K562 (cell line): ENCODE data around the gene HAS3. TPM values are rescaled to one million over a fixed set of nuclear protein-coding genes. Genes with fewer than 3 reads are reported as not detected.

Experiments used
- ATAC-seq: fragments of 200-7000 bp; cut with Tn5 transposase; 3 replicates; pipeline ENCODE4 v1.9.1; 2020; ENCODE audit warnings: moderate library complexity
- BruUV-seq: library from RNA; stranded (reverse); fragments of 400-500 nt; replicated peaks from 2 replicates; lab custom pipeline; 2021; lab: Mats Ljungman, UMichigan
- CTCF ChIA-PET: fragments of 300-600 bp; formaldehyde crosslinking; extraction: SDS; loops from one replicate; lab custom pipeline; 2021; ENCODE audit warnings: low intra/inter-chr PET ratio; lab: Yijun Ruan, JAX
- POLR2A ChIA-PET: fragments of 300-600, 350-650 bp; sonication (Branson Sonifier 250); formaldehyde crosslinking; extraction: SDS; loops from one replicate; lab custom pipeline; 2021; ENCODE audit warnings: antibody characterized with exemption, inconsistent platforms; lab: Yijun Ruan, JAX
- DNase-seq, 4 experiments: peaks; one replicate each; pipeline versions ENCODE4 v3.0.0 to v3.0.0-alpha.2; 2011 to 2018; ENCODE audit warnings: low spot score in 3 of 4, mixed read lengths in 3 of 4; ENCODE audit errors: extremely low read depth in 1 of 4
- FAIRE-seq: peaks from 2 replicates; lab custom pipeline; 2011; peaks lifted over from hg19 to GRCh38; lab: Jason Lieb, UNC
- H2AFZ ChIP-seq: 2 replicates; pipeline ENCODE4 v1.6.0; 2011; ENCODE audit warnings: low read depth, low read length, control low read depth, inconsistent platforms
- H3K27ac ChIP-seq: fragments of 200-600 bp; 3 replicates; pipeline ENCODE4 v1.8.0; 2011; ENCODE audit warnings: low read depth, mild to moderate bottlenecking, control low read depth, inconsistent platforms, low read length, moderate library complexity, mixed read lengths; ENCODE audit errors: extremely low read depth
- H3K27me3 ChIP-seq, 2 experiments: fragments of 300-600 bp in 1 of 2; 2 replicates in 1 of 2; 3 replicates in 1 of 2; pipeline versions ENCODE4 v1.6.0 to v1.8.0; 2011; ENCODE audit warnings: inconsistent platforms in 2 of 2, low read length in 2 of 2, mild to moderate bottlenecking in 1 of 2, mixed read lengths in 1 of 2, moderate library complexity in 1 of 2; ENCODE audit not compliant: control insufficient read depth in 2 of 2, insufficient read depth in 2 of 2
- H3K36me3 ChIP-seq: fragments of 300-600 bp; 3 replicates; pipeline ENCODE4 v1.8.0; 2011; ENCODE audit warnings: mild to moderate bottlenecking, low read length, inconsistent platforms; ENCODE audit not compliant: control insufficient read depth, insufficient read depth
- H3K4me1 ChIP-seq, 2 experiments: fragments of 200-600 bp in 1 of 2; replicated peaks in 1 of 2; 2 replicates in 1 of 2; 3 replicates in 1 of 2; pipeline versions ENCODE4 v1.5.1 to v1.8.0; 2011; ENCODE audit warnings: inconsistent platforms in 2 of 2, low read length in 2 of 2, mild to moderate bottlenecking in 1 of 2, mixed read lengths in 1 of 2, moderate library complexity in 1 of 2; ENCODE audit not compliant: control insufficient read depth in 2 of 2, insufficient read depth in 2 of 2
- H3K4me2 ChIP-seq: 2 replicates; pipeline ENCODE4 v1.6.1; 2011; ENCODE audit warnings: low read length, control low read depth, inconsistent platforms, mixed read lengths; ENCODE audit not compliant: insufficient read depth
- H3K4me3 ChIP-seq: fragments of 200-600 bp; sonication (generic), shearing (Covaris generic); 2 replicates; pipeline ENCODE4 v1.5.1; 2016; ENCODE audit warnings: control low read depth, inconsistent platforms
- H3K79me2 ChIP-seq: fragments of 200-600 bp; 3 replicates; pipeline ENCODE4 v1.8.0; 2011; ENCODE audit warnings: low read length, inconsistent platforms; ENCODE audit not compliant: control insufficient read depth, insufficient read depth
- H3K9ac ChIP-seq, 2 experiments: 2 replicates each; pipeline versions ENCODE4 v1.6.0 to v1.6.1; 2011; ENCODE audit warnings: low read depth in 2 of 2, low read length in 2 of 2, control low read depth in 1 of 2, inconsistent platforms in 1 of 2, mild to moderate bottlenecking in 1 of 2, mixed read lengths in 1 of 2; ENCODE audit not compliant: insufficient read depth in 1 of 2
- H3K9me1 ChIP-seq: one replicate; pipeline ENCODE4 v1.6.0; 2011; ENCODE audit warnings: inconsistent platforms, mild to moderate bottlenecking, low read length, moderate library complexity; ENCODE audit not compliant: control insufficient read depth, insufficient read depth
- H3K9me3 ChIP-seq: replicated peaks from 2 replicates; pipeline ENCODE4 v1.5.1; 2011; ENCODE audit warnings: low read depth, low read length, inconsistent platforms; ENCODE audit not compliant: control insufficient read depth, insufficient read depth
- H4K20me1 ChIP-seq: replicated peaks from 2 replicates; pipeline ENCODE4 v1.6.1; 2011; ENCODE audit warnings: low read length, inconsistent platforms, mixed read lengths; ENCODE audit not compliant: control insufficient read depth, insufficient read depth
- ADNP ChIP-seq: fragments of 200-800 bp; sonication (Bioruptor generic); IDR thresholded peaks from 2 replicates; pipeline ENCODE4 v1.6.1; 2016; ENCODE audit warnings: missing genetic modification characterization, missing compliant biosample characterization
- ETV5 ChIP-seq: sonication (generic); formaldehyde crosslinking; IDR thresholded peaks from 2 replicates; pipeline ENCODE4 v1.4.0; 2020; ENCODE audit warnings: low read depth, mild to moderate bottlenecking, missing genetic modification reagents
- GATAD2A ChIP-seq: fragments of 450-650 bp; IDR thresholded peaks from 2 replicates; pipeline ENCODE4 v1.6.1; 2017
- KAT2B ChIP-seq: IDR thresholded peaks from one replicate; pipeline ENCODE4 v1.6.1; 2012; ENCODE audit warnings: low read depth, mild to moderate bottlenecking, control low read depth, inconsistent platforms, low read length, moderate library complexity
- MYC ChIP-seq, 2 experiments: fragments of 250-450 bp in 1 of 2; sonication (Bioruptor Pico) in 1 of 2; IDR thresholded peaks; 2 replicates each; pipeline versions ENCODE4 v1.5.1 to v1.6.1; 2012 to 2021; ENCODE audit warnings: low read depth in 2 of 2, borderline replicate concordance in 1 of 2, improper control_type of control experiment in 1 of 2, low read length in 1 of 2, mild to moderate bottlenecking in 1 of 2, moderate library complexity in 1 of 2
- NR3C1 ChIP-seq: sonication (generic); formaldehyde crosslinking; IDR thresholded peaks from 2 replicates; pipeline ENCODE4 v1.8.1; 2022; ENCODE audit warnings: missing genetic modification reagents
- TAF1 ChIP-seq: IDR thresholded peaks from 2 replicates; pipeline ENCODE4 v1.6.1; 2011; ENCODE audit warnings: mild to moderate bottlenecking, low read length, moderate library complexity; ENCODE audit not compliant: insufficient read depth, control insufficient read depth, severe bottlenecking; ENCODE audit errors: extremely low read depth
- ZC3H4 ChIP-seq: sonication (generic); formaldehyde crosslinking; IDR thresholded peaks from 2 replicates; pipeline ENCODE4 v1.9.0; 2021; ENCODE audit warnings: missing genetic modification reagents, borderline replicate concordance
- ZNF408 ChIP-seq: fragments of 250-450 bp; sonication (Bioruptor Pico); IDR thresholded peaks from 2 replicates; pipeline ENCODE4 v1.4.0; 2020; ENCODE audit warnings: low read depth, mild to moderate bottlenecking, moderate library complexity
- ZNF444 ChIP-seq: fragments of 250-450 bp; sonication (Bioruptor Pico); IDR thresholded peaks from 2 replicates; pipeline ENCODE4 v1.4.0; 2020; ENCODE audit warnings: mild to moderate bottlenecking, moderate library complexity
- ZNF507 ChIP-seq: conservative IDR thresholded peaks from 2 replicates; pipeline ENCODE4 v1.6.1; 2017; ENCODE audit warnings: missing genetic modification characterization, missing compliant biosample characterization
- WGBS: fragments of 100-300 bp; shearing (Covaris generic); methylation state at CpG from one replicate; pipeline ENCODE4 v1.1.6; 2016; ENCODE audit warnings: low coverage, mixed read lengths; ENCODE audit not compliant: insufficient coverage; ENCODE audit errors: missing lambda C conversion rate; 5-methylcytosine and 5-hydroxymethylcytosine counted together
- in situ Hi-C: fragments of 300-500 bp; cut with MboI; formaldehyde crosslinking; loops from 4 replicates; pipeline ENCODE4 v1.15.0; 2018; ENCODE audit warnings: inconsistent platforms, mixed read lengths
- intact Hi-C: fragments of 100-400 bp; cut with micrococcal nuclease; formaldehyde crosslinking; loops from 2 replicates; pipeline ENCODE4 v1.14.2; 2022
- polyA plus RNA-seq, 8 experiments: library from polyadenylated mRNA; depleted of rRNA in 4 of 8; stranded (reverse) in 5 of 8; unstranded in 3 of 8; fragments of >200 nt; fragmentation: Nextera tagmentation in 2 of 8; fragmentation: Illumina TruSeq in 1 of 8; extraction: Ambion mirVana in 2 of 8; extraction: Trizol in 1 of 8; gene quantifications; 2 replicates each; pipeline versions ENCODE4 v1.2.1 to v1.2.3, GENCODE V29; 2011 to 2014; ENCODE audit warnings: inconsistent platforms in 1 of 8, missing spikeins in 1 of 8
- total RNA-seq, 7 experiments: library from RNA; depleted of rRNA in 6 of 7; stranded (reverse); fragments of >200 nt in 6 of 7; fragmentation: Illumina TruSeq in 2 of 7; extraction: Trizol in 2 of 7; gene quantifications; 2 replicates each; pipeline versions ENCODE4 v1.2.1 to v1.2.3, GENCODE V29; 2011 to 2021; ENCODE audit warnings: low replicate concordance in 1 of 7
- TF ChIP-seq, protein P1 (sequence below): IDR thresholded peaks from 3 replicates; pipeline ENCODE4 v1.6.1; 2011; ENCODE audit warnings: borderline replicate concordance, mild to moderate bottlenecking; ENCODE audit not compliant: insufficient read length, insufficient read depth
- TF ChIP-seq, protein P2 (sequence below): sonication (generic); formaldehyde crosslinking; IDR thresholded peaks from 2 replicates; pipeline ENCODE4 v1.8.1; 2023; ENCODE audit warnings: mild to moderate bottlenecking, missing genetic modification reagents, moderate library complexity
- TF ChIP-seq, protein P3 (sequence below): sonication (generic); formaldehyde crosslinking; IDR thresholded peaks from 2 replicates; pipeline ENCODE4 v1.8.0; 2022; ENCODE audit warnings: mild to moderate bottlenecking, missing genetic modification reagents

HAS3 gene
- total and polyA plus RNA-seq, 9 of the 15 experiments (the other 6 are each of a cell fraction or from before 2014, with no cell fraction given): 0.04 to 0.33 (median 0.13) TPM; not detected in 1

DNA sequence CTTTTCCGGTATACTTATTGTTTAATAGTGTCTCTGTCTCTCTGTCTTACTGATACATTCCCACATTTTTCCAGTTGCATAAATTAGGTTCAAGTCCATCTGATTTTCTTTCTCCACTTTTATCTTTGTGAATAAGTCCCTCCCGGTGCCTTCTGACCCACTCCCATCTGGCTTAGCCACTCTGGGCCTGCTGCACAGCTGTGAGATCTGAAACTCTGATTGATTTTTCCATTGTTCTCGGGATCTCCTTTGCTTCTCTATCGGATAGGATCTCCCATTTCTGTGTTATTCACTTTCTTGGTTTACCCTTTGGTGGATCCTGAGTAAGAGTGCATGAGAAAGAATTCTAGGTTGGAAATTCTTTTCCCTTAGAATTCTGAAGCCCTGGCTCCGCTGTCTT lies 35.6 kb downstream of the HAS3 start:
- peaks cover 93% of the 10 kb centered on the region for H3K36me3 ChIP-seq
- H3K79me2 ChIP-seq: peaks cover 54% of the 10 kb centered on the region
- CTCF ChIA-PET: no interaction called here

GRCh38 chr16:69141936-69142335 lies 36.5 kb downstream of the HAS3 start:
- in situ Hi-C loops (no loop called here), intact Hi-C loops (no loop called here)
- ATAC-seq: no peak
- Histone ChIP-seq H3K36me3 (peaks cover 90% of the 10 kb centered on the region), H3K4me2 (no peak overlapping the region), H3K9me1 (peaks cover 4% of the 10 kb centered on the region), H3K9ac (no peak overlapping the region), H3K27ac (no peak overlapping the region), H3K27me3 (no peaks in the 10 kb centered on the region), H3K79me2 (peaks cover 48% of the 10 kb centered on the region), H3K4me3 (no peak overlapping the region), H3K9me3 (no peaks in the 10 kb centered on the region), H3K4me1 (no peaks in the 10 kb centered on the region), H4K20me1 (no peaks in the 10 kb centered on the region), H2AFZ (no peak overlapping the region)
- DNase-seq: no peak
- CTCF ChIA-PET: no interaction called here
- 85% methylated on average over 2 of the region's 4 CpGs for WGBS
- POLR2A ChIA-PET: interaction anchor here (0.5 to 1.0 kb wide), 3 partner anchors 16 to 238 kb away, joined by 3 to 4 read pairs (median 4); no protein-coding TSS in a partner anchor
- BruUV-seq: no TSS peak
- FAIRE-seq: no peak
- TF ChIP-seq GATAD2A: no peak
- TF ChIP-seq KAT2B: no peak
- TF ChIP-seq, protein P1, sequence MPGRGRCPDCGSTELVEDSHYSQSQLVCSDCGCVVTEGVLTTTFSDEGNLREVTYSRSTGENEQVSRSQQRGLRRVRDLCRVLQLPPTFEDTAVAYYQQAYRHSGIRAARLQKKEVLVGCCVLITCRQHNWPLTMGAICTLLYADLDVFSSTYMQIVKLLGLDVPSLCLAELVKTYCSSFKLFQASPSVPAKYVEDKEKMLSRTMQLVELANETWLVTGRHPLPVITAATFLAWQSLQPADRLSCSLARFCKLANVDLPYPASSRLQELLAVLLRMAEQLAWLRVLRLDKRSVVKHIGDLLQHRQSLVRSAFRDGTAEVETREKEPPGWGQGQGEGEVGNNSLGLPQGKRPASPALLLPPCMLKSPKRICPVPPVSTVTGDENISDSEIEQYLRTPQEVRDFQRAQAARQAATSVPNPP: no peak
- TF ChIP-seq MYC (IDR thresholded peaks at IDR 0.05; ENCODE audit: low read depth, low read length): no peak
- TF ChIP-seq MYC (CRISPR knock-in tag; IDR thresholded peaks at IDR 0.05; ENCODE audit: borderline replicate concordance, low read depth): no peak
- TF ChIP-seq ADNP (tag): no peak
- TF ChIP-seq, protein P2, sequence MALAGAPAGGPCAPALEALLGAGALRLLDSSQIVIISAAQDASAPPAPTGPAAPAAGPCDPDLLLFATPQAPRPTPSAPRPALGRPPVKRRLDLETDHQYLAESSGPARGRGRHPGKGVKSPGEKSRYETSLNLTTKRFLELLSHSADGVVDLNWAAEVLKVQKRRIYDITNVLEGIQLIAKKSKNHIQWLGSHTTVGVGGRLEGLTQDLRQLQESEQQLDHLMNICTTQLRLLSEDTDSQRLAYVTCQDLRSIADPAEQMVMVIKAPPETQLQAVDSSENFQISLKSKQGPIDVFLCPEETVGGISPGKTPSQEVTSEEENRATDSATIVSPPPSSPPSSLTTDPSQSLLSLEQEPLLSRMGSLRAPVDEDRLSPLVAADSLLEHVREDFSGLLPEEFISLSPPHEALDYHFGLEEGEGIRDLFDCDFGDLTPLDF (CRISPR knock-in tag): no peak
- no peak for TF ChIP-seq ZNF507 (tag)
- TF ChIP-seq, protein P3, sequence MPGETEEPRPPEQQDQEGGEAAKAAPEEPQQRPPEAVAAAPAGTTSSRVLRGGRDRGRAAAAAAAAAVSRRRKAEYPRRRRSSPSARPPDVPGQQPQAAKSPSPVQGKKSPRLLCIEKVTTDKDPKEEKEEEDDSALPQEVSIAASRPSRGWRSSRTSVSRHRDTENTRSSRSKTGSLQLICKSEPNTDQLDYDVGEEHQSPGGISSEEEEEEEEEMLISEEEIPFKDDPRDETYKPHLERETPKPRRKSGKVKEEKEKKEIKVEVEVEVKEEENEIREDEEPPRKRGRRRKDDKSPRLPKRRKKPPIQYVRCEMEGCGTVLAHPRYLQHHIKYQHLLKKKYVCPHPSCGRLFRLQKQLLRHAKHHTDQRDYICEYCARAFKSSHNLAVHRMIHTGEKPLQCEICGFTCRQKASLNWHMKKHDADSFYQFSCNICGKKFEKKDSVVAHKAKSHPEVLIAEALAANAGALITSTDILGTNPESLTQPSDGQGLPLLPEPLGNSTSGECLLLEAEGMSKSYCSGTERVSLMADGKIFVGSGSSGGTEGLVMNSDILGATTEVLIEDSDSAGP (CRISPR knock-in tag): no peak
- no peak for TF ChIP-seq ZC3H4 (CRISPR knock-in tag)
- no peak for TF ChIP-seq ZNF444
- no peak for TF ChIP-seq ZNF408

More for the DNA sequence above, 35.6 kb downstream of the HAS3 start:
- no peak for DNase-seq
- WGBS: 92% methylated on average over 5 of the region's 5 CpGs
- POLR2A ChIA-PET: no interaction called here
- no peak for TF ChIP-seq NR3C1 (CRISPR knock-in tag)
- TF ChIP-seq ETV5 (CRISPR knock-in tag): no peak
- TF ChIP-seq TAF1: no peak
- TF ChIP-seq, all 486 proteins: peak for 0
- in situ Hi-C loops: no loop called here
- FAIRE-seq: no peak
- Histone ChIP-seq H3K9me1 (peaks cover 4% of the 10 kb centered on the region), H3K9ac (no peak overlapping the region), H2AFZ (no peak overlapping the region), H3K4me2 (no peak overlapping the region), H3K27ac (no peak overlapping the region), H4K20me1 (no peaks in the 10 kb centered on the region; the same call in 1 of the 2 replicates), H3K4me3 (no peak overlapping the region), H3K9me3 (no peaks in the 10 kb centered on the region), H3K27me3 (no peaks in the 10 kb centered on the region), H3K4me1 (no peaks in the 10 kb centered on the region)
- ATAC-seq: no peak
- BruUV-seq: no TSS peak
- intact Hi-C loops: no loop called here
